SK-N-SH treated with all-trans-retinoic acid at 6 μM for 48 hours (cell line): ENCODE results near the gene AHRR.

Source experiments
- OSR1 ChIP-seq: fragments of 250-450 bp; sonication (Bioruptor Pico); IDR thresholded peaks from 2 replicates; pipeline ENCODE4 v1.8.0; 2022; ENCODE audit warnings: moderate library complexity, mild to moderate bottlenecking, inconsistent platforms
- PATZ1 ChIP-seq: fragments of 250-450 bp; sonication (Bioruptor Pico); IDR thresholded peaks from 2 replicates; pipeline ENCODE4 v1.8.0; 2020; ENCODE audit warnings: mild to moderate bottlenecking, moderate library complexity, borderline replicate concordance
- ZNF70 ChIP-seq: fragments of 450-650 bp; formaldehyde crosslinking; IDR thresholded peaks from 2 replicates; pipeline ENCODE4 v1.5.0; 2020; ENCODE audit warnings: mild to moderate bottlenecking, moderate library complexity

DNA sequence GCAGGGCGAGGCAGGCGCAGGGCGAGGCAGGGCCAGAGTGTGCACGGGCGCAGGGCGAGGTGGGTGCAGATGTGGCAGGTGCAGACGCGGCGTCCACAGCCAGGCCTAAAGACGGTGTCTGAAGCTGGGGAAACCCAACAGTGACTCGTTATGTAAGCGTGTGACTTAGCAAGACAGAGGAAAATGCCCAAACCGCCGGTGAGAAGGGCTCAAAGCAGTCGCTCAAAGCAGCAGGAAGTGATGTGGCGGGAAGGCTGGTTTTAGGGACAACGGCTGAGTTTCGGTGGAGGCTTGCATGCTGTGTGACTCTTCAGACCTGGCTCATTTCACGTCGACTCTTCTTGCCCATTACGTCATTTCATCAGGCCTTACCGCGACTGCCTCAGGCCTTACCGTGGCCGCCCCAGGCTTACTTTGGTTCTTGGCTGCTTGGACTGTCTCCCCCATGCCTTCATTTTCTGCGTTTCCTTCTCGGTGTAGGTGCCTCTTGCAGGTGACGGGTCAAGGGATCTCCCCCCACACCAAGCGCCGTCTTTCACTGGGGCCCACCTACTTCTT lies 71.0 kb downstream of the AHRR start:
- no peak for TF ChIP-seq OSR1 (CRISPR knock-in tag)
- TF ChIP-seq ZNF70 (CRISPR knock-in tag) = no peak
- no peak for TF ChIP-seq PATZ1 (CRISPR knock-in tag)
